HepG2 (cell line): ENCODE data around the gene BCAS3. TPM values are rescaled to one million over a fixed set of nuclear protein-coding genes. Genes with fewer than 3 reads are reported as not detected.

Experiments
- ATAC-seq: fragments of 200-7000 bp; cut with Tn5 transposase; 3 replicates; pipeline ENCODE4 v1.9.1; 2020; ENCODE audit warnings: mild to moderate bottlenecking, moderate library complexity
- BruUV-seq: library from RNA; stranded (reverse); fragments of 400-500 nt; replicated peaks from 2 replicates; lab custom pipeline; 2021; lab: Mats Ljungman, UMichigan
- CTCF ChIA-PET: fragments of 300-600 bp; formaldehyde crosslinking; extraction: SDS; loops from one replicate; lab custom pipeline; 2021; ENCODE audit warnings: low total read pairs, inconsistent platforms, low intra/inter-chr PET ratio; lab: Yijun Ruan, JAX
- POLR2A ChIA-PET: fragments of 350-600 bp; sonication (Branson Sonifier 250); formaldehyde crosslinking; loops from one replicate; lab custom pipeline; 2020; ENCODE audit warnings: antibody characterized with exemption, inconsistent platforms; lab: Yijun Ruan, JAX
- DNase-seq: peaks from one replicate; pipeline ENCODE4 v3.0.0-alpha.2; 2015; ENCODE audit warnings: low spot score
- FAIRE-seq: peaks from 3 replicates; lab custom pipeline; 2011; peaks lifted over from hg19 to GRCh38; lab: Jason Lieb, UNC
- H2AFZ ChIP-seq: one replicate; pipeline ENCODE4 v1.6.1; 2011; ENCODE audit warnings: low read length, inconsistent platforms
- H3K27ac ChIP-seq: fragments of 300-600 bp; 3 replicates; pipeline ENCODE4 v1.8.0; 2011; ENCODE audit warnings: mixed run types, mild to moderate bottlenecking, mixed read lengths, low read length, inconsistent platforms; ENCODE audit not compliant: insufficient read depth; ENCODE audit errors: extremely low read length
- H3K27me3 ChIP-seq, 2 experiments: fragments of 200-600 bp in 1 of 2; 2 replicates in 1 of 2; 3 replicates in 1 of 2; pipeline versions ENCODE4 v1.6.0 to v1.8.0; 2011; ENCODE audit warnings: low read length in 2 of 2, mild to moderate bottlenecking in 2 of 2, moderate library complexity in 2 of 2, inconsistent platforms in 1 of 2; ENCODE audit not compliant: insufficient read depth in 2 of 2, control insufficient read depth in 1 of 2
- H3K36me3 ChIP-seq, 2 experiments: fragments of 200-600 bp in 1 of 2; replicated peaks in 1 of 2; 2 replicates in 1 of 2; 3 replicates in 1 of 2; pipeline versions ENCODE4 v1.5.1 to v1.8.0; 2011; ENCODE audit warnings: low read length in 2 of 2, inconsistent platforms in 1 of 2; ENCODE audit not compliant: insufficient read depth in 2 of 2, control insufficient read depth in 1 of 2
- H3K4me1 ChIP-seq: 2 replicates; pipeline ENCODE4 v1.5.1; 2012; ENCODE audit warnings: low read length, inconsistent platforms; ENCODE audit not compliant: insufficient read depth
- H3K4me2 ChIP-seq: 2 replicates; pipeline ENCODE4 v1.6.0; 2011; ENCODE audit warnings: low read depth, low read length, inconsistent platforms
- H3K4me3 ChIP-seq, 3 experiments: fragments of 200-600 bp in 1 of 3; sonication (generic), shearing (Covaris generic) in 1 of 3; replicated peaks in 1 of 3; 2 replicates each; pipeline ENCODE4 v1.5.1; 2011 to 2016; ENCODE audit warnings: low read length in 3 of 3, inconsistent platforms in 2 of 3, low read depth in 2 of 3, mild to moderate bottlenecking in 2 of 3, control low read depth in 1 of 3, mixed read lengths in 1 of 3; ENCODE audit not compliant: insufficient read depth in 1 of 3
- H3K79me2 ChIP-seq: one replicate; pipeline ENCODE4 v1.6.1; 2011; ENCODE audit warnings: low read length, inconsistent platforms; ENCODE audit not compliant: insufficient read depth
- H3K9ac ChIP-seq: 2 replicates; pipeline ENCODE4 v1.6.0; 2011; ENCODE audit warnings: mild to moderate bottlenecking, low read depth, low read length, inconsistent platforms; ENCODE audit not compliant: insufficient read depth
- H3K9me3 ChIP-seq: 2 replicates; pipeline ENCODE4 v1.5.1; 2012; ENCODE audit warnings: mild to moderate bottlenecking, low read length
- H4K20me1 ChIP-seq: 2 replicates; pipeline ENCODE4 v1.6.0; 2011; ENCODE audit warnings: inconsistent platforms, mild to moderate bottlenecking, low read length, moderate library complexity; ENCODE audit not compliant: insufficient read depth
- BCL6 ChIP-seq: IDR thresholded peaks from 2 replicates; pipeline ENCODE4 v1.6.1; 2016; ENCODE audit warnings: missing genetic modification reagents, missing compliant biosample characterization
- CAMTA2 ChIP-seq: sonication (generic); formaldehyde crosslinking; IDR thresholded peaks from 2 replicates; pipeline ENCODE4 v1.4.0; 2020; ENCODE audit warnings: mild to moderate bottlenecking, missing genetic modification reagents, borderline replicate concordance
- HINFP ChIP-seq: sonication (generic); formaldehyde crosslinking; IDR thresholded peaks from 2 replicates; pipeline ENCODE4 v1.4.0; 2020; ENCODE audit warnings: low read depth, mild to moderate bottlenecking, missing genetic modification reagents
- HMGXB3 ChIP-seq: sonication (generic); formaldehyde crosslinking; IDR thresholded peaks from 2 replicates; pipeline ENCODE4 v1.4.0; 2020; ENCODE audit warnings: missing genetic modification reagents, borderline replicate concordance
- HOXA3 ChIP-seq: sonication (generic); formaldehyde crosslinking; IDR thresholded peaks from 2 replicates; pipeline ENCODE4 v1.5.0; 2020; ENCODE audit warnings: missing genetic modification reagents
- KAT2B ChIP-seq: fragments of 150-350 bp; IDR thresholded peaks from 2 replicates; pipeline ENCODE4 v1.6.1; 2014; ENCODE audit warnings: low read depth, low read length, borderline replicate concordance
- MIER3 ChIP-seq: IDR thresholded peaks from 2 replicates; pipeline ENCODE4 v1.6.1; 2016; ENCODE audit warnings: missing compliant biosample characterization, borderline replicate concordance
- NFKB2 ChIP-seq: sonication (generic); formaldehyde crosslinking; IDR thresholded peaks from 2 replicates; pipeline ENCODE4 v1.4.0; 2020; ENCODE audit warnings: missing genetic modification reagents, borderline replicate concordance
- SIX4 ChIP-seq: sonication (generic); formaldehyde crosslinking; IDR thresholded peaks from 2 replicates; pipeline ENCODE4 v1.4.0; 2020; ENCODE audit warnings: missing genetic modification reagents
- SP4 ChIP-seq: sonication (generic); formaldehyde crosslinking; IDR thresholded peaks from 2 replicates; pipeline ENCODE4 v1.8.1; 2023; ENCODE audit warnings: mild to moderate bottlenecking, missing genetic modification reagents
- TARDBP ChIP-seq: sonication (generic); formaldehyde crosslinking; IDR thresholded peaks from 2 replicates; pipeline ENCODE4 v1.8.0; 2022; ENCODE audit warnings: mild to moderate bottlenecking, missing genetic modification reagents
- ZBTB7B ChIP-seq: sonication (generic); formaldehyde crosslinking; IDR thresholded peaks from 2 replicates; pipeline ENCODE4 v1.4.0; 2020; ENCODE audit warnings: missing genetic modification reagents
- ZNF343 ChIP-seq: sonication (generic); formaldehyde crosslinking; IDR thresholded peaks from 2 replicates; pipeline ENCODE4 v1.4.0; 2020; ENCODE audit warnings: mild to moderate bottlenecking, missing genetic modification reagents
- ZNF75D ChIP-seq: sonication (generic); formaldehyde crosslinking; IDR thresholded peaks from 2 replicates; pipeline ENCODE4 v1.8.1; 2023; ENCODE audit warnings: missing genetic modification reagents, mild to moderate bottlenecking, borderline replicate concordance
- WGBS: methylation state at CpG from one replicate; pipeline ENCODE4 v1.1.6; 2017; ENCODE audit warnings: low lambda C conversion rate; 5-methylcytosine and 5-hydroxymethylcytosine counted together
- in situ Hi-C: cut with HindIII; loops from 2 replicates; pipeline ENCODE4 v1.10.0; 2017; ENCODE audit warnings: low pct_unique_long_range_greater_than_20kb; ENCODE audit not compliant: extremely low pct_ligation_motif_present
- intact Hi-C: fragments of 100-400 bp; cut with micrococcal nuclease; formaldehyde crosslinking; loops from one replicate; pipeline ENCODE4 v1.10.0; 2022; ENCODE audit not compliant: unreplicated experiment
- polyA plus RNA-seq, 8 experiments: library from polyadenylated mRNA; depleted of rRNA in 3 of 8; stranded (reverse) in 7 of 8; unstranded in 1 of 8; fragments of >200 nt; fragmentation: Illumina TruSeq in 4 of 8; extraction: Trizol in 4 of 8; gene quantifications; 2 replicates each; pipeline versions ENCODE4 v1.2.1 to v1.2.3, GENCODE V29; 2011 to 2016; ENCODE audit warnings: low read depth in 4 of 8, missing spikeins in 1 of 8, mixed read lengths in 1 of 8; ENCODE audit not compliant: insufficient read depth in 1 of 8
- total RNA-seq, 5 experiments: library from RNA; depleted of rRNA; stranded (reverse); fragments of >200 nt; fragmentation: Illumina TruSeq; extraction: Trizol; gene quantifications; 2 replicates each; pipeline ENCODE4 v1.2.3, GENCODE V29; 2016; ENCODE audit warnings: low read depth in 1 of 5

Gene BCAS3
- total and polyA plus RNA-seq, 2 of the 13 experiments (the other 11 are each of a cell fraction or from before 2014, with no cell fraction given) = 10.7 to 11.2 TPM

GRCh38 chr17:60748204-60748603, 70.6 kb downstream of the BCAS3 start:
- H3K4me3 ChIP-seq = no peak overlapping the region
- H3K4me2 ChIP-seq = no peak overlapping the region
- no TSS peak for BruUV-seq
- H3K27me3 ChIP-seq = no peaks in the 10 kb centered on the region
- POLR2A ChIA-PET = no interaction called here
- no peak for FAIRE-seq
- no peaks in the 10 kb centered on the region for H4K20me1 ChIP-seq
- intact Hi-C loops (no loop called here), in situ Hi-C loops (no loop called here)
- no peaks in the 10 kb centered on the region for H3K4me1 ChIP-seq
- H2AFZ ChIP-seq = no peak overlapping the region
- TF ChIP-seq MIER3 = no peak
- TF ChIP-seq HOXA3 (CRISPR knock-in tag) = no peak
- TF ChIP-seq HMGXB3 (CRISPR knock-in tag) = no peak
- TF ChIP-seq CAMTA2 (CRISPR knock-in tag) = no peak
- TF ChIP-seq BCL6 (CRISPR knock-in tag) = no peak
- no peak for TF ChIP-seq ZBTB7B (CRISPR knock-in tag)
- no peak for TF ChIP-seq TARDBP (CRISPR knock-in tag)
- TF ChIP-seq SIX4 = no peak
- TF ChIP-seq SP4 = no peak
- TF ChIP-seq NFKB2 = no peak
- no peak for TF ChIP-seq ZNF75D (CRISPR knock-in tag)
- TF ChIP-seq ZNF343 (CRISPR knock-in tag) = no peak
- no peak for TF ChIP-seq KAT2B
- no peak for TF ChIP-seq HINFP (CRISPR knock-in tag)
- no peak overlapping the region for H3K9ac ChIP-seq
- DNase-seq = no peak
- ATAC-seq = no peak
- no peaks in the 10 kb centered on the region for H3K79me2 ChIP-seq
- H3K36me3 ChIP-seq = no peaks in the 10 kb centered on the region
- 0 out of 2 replicates have a peak, but pooled peaks cover 6% of the 10 kb centered on the region for H3K9me3 ChIP-seq
- 86% methylated on average over 2 of the region's 2 CpGs for WGBS
- no peak overlapping the region for H3K27ac ChIP-seq
- CTCF ChIA-PET = no interaction called here
